H4 (cell line): ENCODE data around the gene EPSTI1. TPM values are rescaled to one million over a fixed set of nuclear protein-coding genes. Genes with fewer than 3 reads are reported as not detected.
"Not testable (repeated sequence)": the region's sequence is repeated elsewhere in the genome, so short reads cannot be mapped to it uniquely, and the experiment has no call there.

ENCODE experiments used
- DNase-seq: peaks from one replicate; pipeline ENCODE4 v3.0.0-alpha.2; 2015; ENCODE audit warnings: low spot score
- total RNA-seq: library from RNA; depleted of rRNA; stranded (reverse); fragments of >200 nt; shearing (Covaris generic); gene quantifications from 2 replicates; pipeline ENCODE4 v1.2.3, GENCODE V29; 2014; rRNA removed

The EPSTI1 gene
- total RNA-seq, result 5.4 and 6.0 TPM in 2 replicates

GRCh38 chr13:42991898-42992763 lies at the start of gene EPSTI1:
Gene EPSTI1 (minus strand): TSS chr13:42992241. CDS start chr13:42992165, 76 bp downstream.
- DNase-seq, result peak; percentile 25

GRCh38 chr13:43041369-43041921 lies 49.4 kb upstream of the EPSTI1 start:
- no peak for DNase-seq

GRCh38 chr13:43040581-43041368 lies 48.7 kb upstream of the EPSTI1 start:
- not testable (repeated sequence) for DNase-seq

GRCh38 chr13:43039966-43040365 lies 47.9 kb upstream of the EPSTI1 start:
- DNase-seq, result no peak

GRCh38 chr13:43036351-43037250 lies 44.6 kb upstream of the EPSTI1 start:
- no peak for DNase-seq

GRCh38 chr13:43033038-43033437 lies 41.0 kb upstream of the EPSTI1 start:
- DNase-seq, result no peak

GRCh38 chr13:43031881-43032280 lies 39.8 kb upstream of the EPSTI1 start:
- DNase-seq, result no peak

- no peak for DNase-seq
Observed at GRCh38 chr13:43030548-43030947, 38.5 kb upstream of the EPSTI1 start.

GRCh38 chr13:43026262-43026661 lies 34.2 kb upstream of the EPSTI1 start:
- DNase-seq, result no peak

GRCh38 chr13:43023289-43023963 lies 31.4 kb upstream of the EPSTI1 start, which contains the start of gene DNAJC15:
Gene DNAJC15 (plus strand): TSS chr13:43023586. CDS start chr13:43023627, 41 bp downstream.
- peak; percentile 42 for DNase-seq

GRCh38 chr13:43022934-43023288 lies 30.9 kb upstream of the EPSTI1 start:
- DNase-seq, result no peak

GRCh38 chr13:43021926-43022670 lies 30.1 kb upstream of the EPSTI1 start:
- DNase-seq, result no peak

- DNase-seq, result no peak
Observed at GRCh38 chr13:43020794-43021193, 28.8 kb upstream of the EPSTI1 start.

- no peak for DNase-seq
Observed at GRCh38 chr13:43019811-43020210, 27.8 kb upstream of the EPSTI1 start.

GRCh38 chr13:43016226-43016625 lies 24.2 kb upstream of the EPSTI1 start:
- no peak for DNase-seq

GRCh38 chr13:43014162-43014561 lies 22.1 kb upstream of the EPSTI1 start:
- DNase-seq, result no peak

GRCh38 chr13:43009506-43009905 lies 17.5 kb upstream of the EPSTI1 start:
- DNase-seq, result no peak

- DNase-seq, result no peak
Observed at GRCh38 chr13:43008596-43008995, 16.6 kb upstream of the EPSTI1 start.

GRCh38 chr13:43006893-43007631 lies 15.0 kb upstream of the EPSTI1 start:
- DNase-seq, result peak; percentile 14
